K562 (cell line): ENCODE data around the gene WSCD1.

Experiments used
- ERF ChIP-seq: fragments of 450-650 bp; formaldehyde crosslinking; IDR thresholded peaks from 2 replicates; pipeline ENCODE4 v1.4.0; 2020; ENCODE audit warnings: mild to moderate bottlenecking, mixed read lengths
- POLR2A ChIP-seq: fragments of 450-650 bp; conservative IDR thresholded peaks from 2 replicates; pipeline ENCODE4 v1.6.1; 2016
- TF ChIP-seq, protein P1 (sequence below), 3 experiments: IDR thresholded peaks in 2 of 3; conservative IDR thresholded peaks in 1 of 3; 2 replicates each; pipeline ENCODE4 v1.5.1; 2011 to 2012; ENCODE audit warnings: low read length in 3 of 3, mild to moderate bottlenecking in 3 of 3, control low read depth in 2 of 3, improper control_type of control experiment in 1 of 3, inconsistent platforms in 1 of 3, low read depth in 1 of 3, mixed read lengths in 1 of 3, moderate library complexity in 1 of 3; ENCODE audit not compliant: insufficient read depth in 2 of 3

DNA sequence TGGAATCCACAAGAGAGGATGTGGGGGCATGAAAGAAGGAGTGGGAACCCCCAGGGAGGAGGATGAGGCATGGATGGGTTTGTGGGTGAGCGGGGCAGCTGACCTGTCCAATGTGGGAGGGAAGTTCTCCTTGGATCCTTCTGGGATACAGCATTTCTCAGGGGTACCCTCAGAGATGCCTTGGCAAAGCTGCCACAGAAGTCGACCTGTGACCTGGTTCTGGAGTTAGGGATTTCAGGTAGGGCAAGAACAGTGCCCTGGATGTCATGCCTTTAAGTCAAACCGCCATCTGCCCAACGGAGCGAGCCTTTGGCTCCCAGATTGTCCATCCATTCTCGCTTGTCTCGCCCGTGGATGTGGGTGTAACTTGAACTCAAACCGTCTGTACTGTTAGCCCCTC lies 30.0 kb downstream of the WSCD1 start:
- TF ChIP-seq POLR2A, result no peak
- TF ChIP-seq ERF (CRISPR knock-in tag), result no peak
- TF ChIP-seq, protein P1, sequence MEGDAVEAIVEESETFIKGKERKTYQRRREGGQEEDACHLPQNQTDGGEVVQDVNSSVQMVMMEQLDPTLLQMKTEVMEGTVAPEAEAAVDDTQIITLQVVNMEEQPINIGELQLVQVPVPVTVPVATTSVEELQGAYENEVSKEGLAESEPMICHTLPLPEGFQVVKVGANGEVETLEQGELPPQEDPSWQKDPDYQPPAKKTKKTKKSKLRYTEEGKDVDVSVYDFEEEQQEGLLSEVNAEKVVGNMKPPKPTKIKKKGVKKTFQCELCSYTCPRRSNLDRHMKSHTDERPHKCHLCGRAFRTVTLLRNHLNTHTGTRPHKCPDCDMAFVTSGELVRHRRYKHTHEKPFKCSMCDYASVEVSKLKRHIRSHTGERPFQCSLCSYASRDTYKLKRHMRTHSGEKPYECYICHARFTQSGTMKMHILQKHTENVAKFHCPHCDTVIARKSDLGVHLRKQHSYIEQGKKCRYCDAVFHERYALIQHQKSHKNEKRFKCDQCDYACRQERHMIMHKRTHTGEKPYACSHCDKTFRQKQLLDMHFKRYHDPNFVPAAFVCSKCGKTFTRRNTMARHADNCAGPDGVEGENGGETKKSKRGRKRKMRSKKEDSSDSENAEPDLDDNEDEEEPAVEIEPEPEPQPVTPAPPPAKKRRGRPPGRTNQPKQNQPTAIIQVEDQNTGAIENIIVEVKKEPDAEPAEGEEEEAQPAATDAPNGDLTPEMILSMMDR (IDR thresholded peaks at IDR 0.05 in 2 of 3, conservative IDR thresholded peaks at IDR 0.05 in 1 of 3; ENCODE audit: insufficient read depth in 2 of 3, low read depth in 1 of 3, low read length in 3 of 3), result no peak
